Activated CD4-positive, alpha-beta T cell treated with anti-CD3 and anti-CD28 coated beads, Interleukin-2, amount 10 ng/mL, durations not matched to agents 24 days and 14 days (primary cell): Measurements from ENCODE around the gene CSNK1D. TPM values are rescaled to one million over a fixed set of nuclear protein-coding genes. Genes with fewer than 3 reads are reported as not detected.

Experiments
- DNase-seq: peaks from one replicate; pipeline ENCODE4 v3.0.0; 2022
- H3K27ac Mint-ChIP-seq: one replicate; pipeline ENCODE4 v1.8.0; 2022; ENCODE audit warnings: mild to moderate bottlenecking, mixed read lengths
- H3K27me3 Mint-ChIP-seq: one replicate; pipeline ENCODE4 v1.8.0; 2022; ENCODE audit warnings: mixed read lengths
- H3K36me3 Mint-ChIP-seq: one replicate; pipeline ENCODE4 v1.8.0; 2022; ENCODE audit warnings: low read depth, mild to moderate bottlenecking, mixed read lengths
- H3K4me1 Mint-ChIP-seq: one replicate; pipeline ENCODE4 v1.8.0; 2021; ENCODE audit warnings: mixed read lengths
- H3K4me3 Mint-ChIP-seq: one replicate; pipeline ENCODE4 v1.8.0; 2022; ENCODE audit warnings: mild to moderate bottlenecking, moderate library complexity, mixed read lengths
- H3K9me3 Mint-ChIP-seq: one replicate; pipeline ENCODE4 v1.8.0; 2021; ENCODE audit warnings: mixed read lengths
- intact Hi-C: fragments of 100-400 bp; cut with micrococcal nuclease; formaldehyde crosslinking; loops from one replicate; pipeline ENCODE4 v1.15.1; 2023
- total RNA-seq: library from RNA; stranded (reverse); gene quantifications from 2 replicates; pipeline ENCODE4 v1.2.3, GENCODE V29; 2022

CSNK1D gene
- total RNA-seq, 1 donor from 2014 or later = 146 TPM

GRCh38 chr17:82228278-82228841 is 45.1 kb downstream of the CSNK1D start:
- H3K4me3 Mint-ChIP-seq = peak overlapping the region; percentile 87
- no peaks in the 10 kb centered on the region for H3K27me3 Mint-ChIP-seq
- H3K27ac Mint-ChIP-seq = peak overlapping the region; percentile 91
- intact Hi-C loops = loop anchor here (2.0 to 5.0 kb wide), 2 partner anchors 16 to 206 kb away; partner anchors contain the start of genes CCDC57, CENPX and LRRC45
- H3K36me3 Mint-ChIP-seq = peaks cover 5% of the 10 kb centered on the region
- no peaks in the 10 kb centered on the region for H3K9me3 Mint-ChIP-seq
- DNase-seq = peak; percentile 92
- H3K4me1 Mint-ChIP-seq = peaks cover 5% of the 10 kb centered on the region

- intact Hi-C loops = loop anchor here (2.0 to 5.0 kb wide), 2 partner anchors 15 to 205 kb away; partner anchors contain the start of genes CCDC57, CENPX and LRRC45
Observed at GRCh38 chr17:82227629-82228277, 45.7 kb downstream of the CSNK1D start.

GRCh38 chr17:82226809-82227628 is 46.5 kb downstream of the CSNK1D start:
- intact Hi-C loops = loop anchor here (5.0 kb wide), 1 partner anchor 205 kb away; the partner anchor contains the start of genes CENPX and LRRC45
- Mint-ChIP-seq H3K4me3 (peak overlapping the region; percentile 50), H3K27me3 (no peaks in the 10 kb centered on the region), H3K4me1 (peaks cover 4% of the 10 kb centered on the region), H3K27ac (peak overlapping the region; percentile 60), H3K9me3 (no peaks in the 10 kb centered on the region), H3K36me3 (peaks cover 5% of the 10 kb centered on the region)
- peak; percentile 58 for DNase-seq

More at GRCh38 chr17:82227629-82228277, 45.7 kb downstream of the CSNK1D start:
- no peak for DNase-seq
- no peaks in the 10 kb centered on the region for H3K27me3 Mint-ChIP-seq
- H3K27ac Mint-ChIP-seq = peak overlapping the region; percentile 91
- peak overlapping the region; percentile 87 for H3K4me3 Mint-ChIP-seq
- H3K4me1 Mint-ChIP-seq = peaks cover 4% of the 10 kb centered on the region
- peaks cover 5% of the 10 kb centered on the region for H3K36me3 Mint-ChIP-seq
- H3K9me3 Mint-ChIP-seq = no peaks in the 10 kb centered on the region

GRCh38 chr17:82226146-82226808 is 47.2 kb downstream of the CSNK1D start:
- intact Hi-C loops = loop anchor here (5.0 kb wide), 1 partner anchor 204 kb away; the partner anchor contains the start of genes CENPX and LRRC45
- Mint-ChIP-seq H3K36me3 (peaks cover 5% of the 10 kb centered on the region), H3K9me3 (no peaks in the 10 kb centered on the region), H3K4me3 (no peak overlapping the region), H3K27me3 (no peaks in the 10 kb centered on the region), H3K4me1 (peaks cover 4% of the 10 kb centered on the region), H3K27ac (no peak overlapping the region)
- no peak for DNase-seq

- Mint-ChIP-seq H3K27ac (no peak overlapping the region), H3K27me3 (no peaks in the 10 kb centered on the region), H3K36me3 (peaks cover 5% of the 10 kb centered on the region), H3K9me3 (no peaks in the 10 kb centered on the region), H3K4me1 (peaks cover 4% of the 10 kb centered on the region), H3K4me3 (no peak overlapping the region)
- intact Hi-C loops = loop anchor here (5.0 kb wide), 1 partner anchor 203 kb away; the partner anchor contains the start of genes CENPX and LRRC45
- DNase-seq = no peak
Observed at GRCh38 chr17:82225368-82226029, 48.0 kb downstream of the CSNK1D start.

GRCh38 chr17:82224666-82225065 is 48.8 kb downstream of the CSNK1D start:
- peaks cover 1% of the 10 kb centered on the region for H3K4me1 Mint-ChIP-seq
- intact Hi-C loops = loop anchor here (5.0 kb wide), 1 partner anchor 202 kb away; the partner anchor contains the start of genes CENPX and LRRC45
- H3K9me3 Mint-ChIP-seq = no peaks in the 10 kb centered on the region

GRCh38 chr17:82223517-82223916 is 50.0 kb downstream of the CSNK1D start:
- DNase-seq = no peak
- no peak overlapping the region for H3K4me3 Mint-ChIP-seq
- no peaks in the 10 kb centered on the region for H3K9me3 Mint-ChIP-seq
- H3K27me3 Mint-ChIP-seq = no peaks in the 10 kb centered on the region
- H3K36me3 Mint-ChIP-seq = peaks cover 2% of the 10 kb centered on the region
- intact Hi-C loops = no loop called here
- H3K27ac Mint-ChIP-seq = no peak overlapping the region
- peaks cover 1% of the 10 kb centered on the region for H3K4me1 Mint-ChIP-seq

More at GRCh38 chr17:82224666-82225065, 48.8 kb downstream of the CSNK1D start:
- H3K27ac Mint-ChIP-seq = peak overlapping the region; percentile 16
- peaks cover 2% of the 10 kb centered on the region for H3K36me3 Mint-ChIP-seq
- H3K27me3 Mint-ChIP-seq = no peaks in the 10 kb centered on the region
- no peak overlapping the region for H3K4me3 Mint-ChIP-seq
- no peak for DNase-seq

GRCh38 chr17:82222816-82223215 is 50.7 kb downstream of the CSNK1D start:
- Mint-ChIP-seq H3K4me3 (no peak overlapping the region), H3K27me3 (no peaks in the 10 kb centered on the region), H3K9me3 (no peaks in the 10 kb centered on the region), H3K27ac (no peak overlapping the region), H3K36me3 (no peaks in the 10 kb centered on the region), H3K4me1 (peaks cover 1% of the 10 kb centered on the region)
- DNase-seq = no peak
- intact Hi-C loops = no loop called here

- Mint-ChIP-seq H3K9me3 (no peaks in the 10 kb centered on the region), H3K36me3 (no peaks in the 10 kb centered on the region), H3K27ac (no peak overlapping the region), H3K27me3 (no peaks in the 10 kb centered on the region), H3K4me1 (peaks cover 4% of the 10 kb centered on the region), H3K4me3 (no peak overlapping the region)
- intact Hi-C loops = no loop called here
- no peak for DNase-seq
Observed at GRCh38 chr17:82221341-82221902, 52.1 kb downstream of the CSNK1D start.

- H3K36me3 Mint-ChIP-seq = no peaks in the 10 kb centered on the region
- H3K4me1 Mint-ChIP-seq = peaks cover 11% of the 10 kb centered on the region
- no peaks in the 10 kb centered on the region for H3K9me3 Mint-ChIP-seq
- no peak overlapping the region for H3K4me3 Mint-ChIP-seq
- no peak overlapping the region for H3K27ac Mint-ChIP-seq
- no peaks in the 10 kb centered on the region for H3K27me3 Mint-ChIP-seq
- intact Hi-C loops = no loop called here
- DNase-seq = no peak
Observed at GRCh38 chr17:82219753-82220709, 53.5 kb downstream of the CSNK1D start.

- H3K9me3 Mint-ChIP-seq = no peaks in the 10 kb centered on the region
- intact Hi-C loops = no loop called here
Observed at GRCh38 chr17:82219083-82219482, 54.4 kb downstream of the CSNK1D start.

More at GRCh38 chr17:82219083-82219482, 54.4 kb downstream of the CSNK1D start:
- Mint-ChIP-seq H3K36me3 (no peaks in the 10 kb centered on the region), H3K27ac (no peak overlapping the region), H3K27me3 (no peaks in the 10 kb centered on the region), H3K4me1 (peaks cover 18% of the 10 kb centered on the region), H3K4me3 (no peak overlapping the region)
- DNase-seq = no peak
